A549 treated with AZD9567 at 1 μM for 4 hours (cell line): ENCODE data around the gene FTH1. TPM values are rescaled to one million over a fixed set of nuclear protein-coding genes. Genes with fewer than 3 reads are reported as not detected.

ENCODE experiments used
- total RNA-seq: library from RNA; stranded (reverse); fragments of 200-300 nt; extraction: Qiagen RNA extraction; gene quantifications from 5 replicates; pipeline ENCODE4 v1.2.3, GENCODE V29; 2022; ENCODE audit not compliant: insufficient read depth

Gene FTH1
- 10,052 to 20,533 TPM (median 17,915 TPM) in 5 replicates for total RNA-seq

GRCh38 chr11:61967116-61967923 lies at the start of gene FTH1:
Gene FTH1, minus strand, starts transcription at chr11:61967634. Its CDS starts 209 bp downstream, at chr11:61967425.

GRCh38 chr11:61950035-61950547 lies 17.3 kb downstream of the FTH1 start, which contains the start of gene BEST1:
Gene BEST1, plus strand, starts transcription at chr11:61950351. Its CDS starts 1,456 bp downstream, at chr11:61951807.

DNA sequence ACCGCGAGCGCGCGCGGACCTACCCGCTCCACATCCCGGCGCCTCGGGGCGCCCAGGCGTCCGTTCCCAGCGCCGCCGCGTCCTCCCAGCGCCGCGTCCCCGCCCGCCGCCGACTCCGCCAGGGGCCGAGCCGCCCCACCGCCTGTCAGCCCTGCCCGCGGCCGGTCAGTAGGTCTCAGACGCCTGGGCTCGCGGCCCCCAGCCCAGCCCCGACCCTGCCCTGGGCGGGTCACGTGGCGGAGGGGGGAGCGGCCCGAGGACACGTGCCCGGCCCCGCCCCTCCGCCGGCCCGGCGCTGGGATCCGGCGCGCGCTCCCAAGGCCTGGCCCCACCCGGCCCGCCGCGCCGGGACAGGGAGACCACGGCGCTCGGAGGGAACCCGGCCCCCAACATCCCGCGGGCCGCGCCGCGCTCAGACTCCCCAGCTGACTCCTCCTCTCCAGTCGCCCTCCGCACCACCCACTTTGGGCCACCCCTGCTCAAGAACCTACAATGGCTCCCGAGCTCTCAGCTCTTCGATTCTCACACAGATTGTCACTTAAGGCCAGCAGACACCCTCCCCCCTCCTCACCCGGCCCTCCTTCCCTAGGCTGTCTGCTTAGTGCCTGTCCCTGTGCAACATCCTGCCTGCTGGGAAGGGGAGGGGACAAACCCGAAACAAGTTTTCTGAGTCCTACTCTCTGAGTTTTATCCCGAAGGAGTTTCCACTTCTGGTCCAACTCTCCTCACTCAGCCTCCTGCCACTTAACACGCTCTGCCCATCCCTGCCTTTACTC lies 49.9 kb downstream of the FTH1 start, which contains the start of gene RAB3IL1:
TSS of gene RAB3IL1 (minus strand) at position 233 of the 776 bp plus-strand sequence. CDS start at position 34, 199 bp downstream.

Other genes with a start within 250 kb of the FTH1 start
- gene MYRF, start 215.0 kb downstream of the FTH1 start, total RNA-seq, result 11.9 to 19.0 TPM (median 18.0 TPM) in 5 replicates
- gene TMEM258, start 175.0 kb downstream of the FTH1 start, total RNA-seq, result 215 to 243 TPM (median 228 TPM) in 5 replicates
- 85.9 to 107 TPM (median 99.6 TPM) in 5 replicates for gene FEN1, start 174.7 kb downstream of the FTH1 start, total RNA-seq
- 178 to 247 TPM (median 209 TPM) in 5 replicates for gene FADS1, start 150.6 kb downstream of the FTH1 start, total RNA-seq
- gene FADS2, start 139.3 kb downstream of the FTH1 start, total RNA-seq, result 360 to 457 TPM (median 388 TPM) in 5 replicates
- gene FADS3, start 76.1 kb downstream of the FTH1 start, total RNA-seq, result 40.2 to 89.4 TPM (median 80.9 TPM) in 5 replicates
- gene RAB3IL1, start 50.1 kb downstream of the FTH1 start, total RNA-seq, result 16.3 to 57.5 TPM (median 16.6 TPM) in 5 replicates
- gene BEST1, start 17.3 kb downstream of the FTH1 start, total RNA-seq, result 1.6 to 7.4 TPM (median 3.2 TPM) in 5 replicates
- 48.2 to 53.3 TPM (median 50.3 TPM) in 5 replicates for gene INCENP, start 156.4 kb upstream of the FTH1 start, total RNA-seq
- gene SCGB1D1, start 222.6 kb upstream of the FTH1 start, total RNA-seq, result not detected in 5 replicates
- not detected in 5 replicates for gene SCGB2A1, start 241.0 kb upstream of the FTH1 start, total RNA-seq